ENCODE data around the gene SMC1B. TPM values are rescaled to one million over a fixed set of nuclear protein-coding genes. Genes with fewer than 3 reads are reported as not detected.
"Not testable (repeated sequence)": the region's sequence is repeated elsewhere in the genome, so short reads cannot be mapped to it uniquely, and the experiment has no call there.

The SMC1B gene
- total RNA-seq, 3 donors from 2014 or later (not counting 1 experiment from before 2014, with no cell fraction given): 0.07 to 0.09 TPM; not detected in 1

DNA sequence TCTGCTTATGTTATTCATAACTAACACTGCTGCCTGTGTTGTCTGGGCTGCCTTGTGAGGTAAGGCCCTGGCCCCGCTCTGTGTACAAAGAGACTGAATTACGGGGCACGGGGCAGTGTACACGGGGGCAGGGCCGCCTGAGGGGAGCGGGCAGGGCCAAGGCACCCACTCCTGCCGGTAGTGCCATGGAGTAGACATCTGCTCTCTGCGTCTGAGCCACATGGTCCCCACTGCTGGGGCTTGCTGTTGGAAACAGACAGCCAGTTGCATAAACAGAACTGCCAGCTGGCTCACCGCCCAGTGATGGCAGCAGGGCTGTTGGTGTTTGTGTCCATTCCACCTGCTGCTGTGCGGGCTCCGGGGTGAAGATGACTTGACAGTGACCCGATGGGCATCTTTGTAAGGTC, 83.9 kb downstream of the SMC1B start:
- 98% methylated on average over 12 of the region's 12 CpGs for WGBS (ENCODE audit: insufficient coverage)
- Mint-ChIP-seq H3K27me3 (ENCODE audit: low read depth in 2 of 2) (no peaks in the 10 kb centered on the region), H3K9me3 (no peaks in the 10 kb centered on the region), H3K27ac (no peak overlapping the region), H3K4me1 (peaks cover 7 to 14% of the 10 kb centered on the region in 2 donors), H3K4me3 (no peak overlapping the region), H3K36me3 (peaks cover 7% of the 10 kb centered on the region)
- intact Hi-C loops (cut with micrococcal nuclease): no loop called here
- no peaks in the 10 kb centered on the region for H3K9me3 ChIP-seq (ENCODE audit: control insufficient read depth, insufficient read depth, low read length)
- H3K4me3 ChIP-seq (ENCODE audit: low read length): no peak overlapping the region
- no peaks in the 10 kb centered on the region for H3K27me3 ChIP-seq (ENCODE audit: control insufficient read depth, insufficient read depth, low read length)
- H3K4me1 ChIP-seq (ENCODE audit: control insufficient read depth, insufficient read depth, low read length): peaks cover 10% of the 10 kb centered on the region
- ATAC-seq (peak in 1 of 3 donors; percentile 12), DNase-seq (no peak)
- peaks cover 39% of the 10 kb centered on the region for H3K36me3 ChIP-seq (ENCODE audit: control insufficient read depth, insufficient read depth, low read length)
- no peak overlapping the region for H3K27ac ChIP-seq (ENCODE audit: low read length)
- TF ChIP-seq, protein P1, sequence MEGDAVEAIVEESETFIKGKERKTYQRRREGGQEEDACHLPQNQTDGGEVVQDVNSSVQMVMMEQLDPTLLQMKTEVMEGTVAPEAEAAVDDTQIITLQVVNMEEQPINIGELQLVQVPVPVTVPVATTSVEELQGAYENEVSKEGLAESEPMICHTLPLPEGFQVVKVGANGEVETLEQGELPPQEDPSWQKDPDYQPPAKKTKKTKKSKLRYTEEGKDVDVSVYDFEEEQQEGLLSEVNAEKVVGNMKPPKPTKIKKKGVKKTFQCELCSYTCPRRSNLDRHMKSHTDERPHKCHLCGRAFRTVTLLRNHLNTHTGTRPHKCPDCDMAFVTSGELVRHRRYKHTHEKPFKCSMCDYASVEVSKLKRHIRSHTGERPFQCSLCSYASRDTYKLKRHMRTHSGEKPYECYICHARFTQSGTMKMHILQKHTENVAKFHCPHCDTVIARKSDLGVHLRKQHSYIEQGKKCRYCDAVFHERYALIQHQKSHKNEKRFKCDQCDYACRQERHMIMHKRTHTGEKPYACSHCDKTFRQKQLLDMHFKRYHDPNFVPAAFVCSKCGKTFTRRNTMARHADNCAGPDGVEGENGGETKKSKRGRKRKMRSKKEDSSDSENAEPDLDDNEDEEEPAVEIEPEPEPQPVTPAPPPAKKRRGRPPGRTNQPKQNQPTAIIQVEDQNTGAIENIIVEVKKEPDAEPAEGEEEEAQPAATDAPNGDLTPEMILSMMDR (IDR thresholded peaks at IDR 0.05): no peak

DNA sequence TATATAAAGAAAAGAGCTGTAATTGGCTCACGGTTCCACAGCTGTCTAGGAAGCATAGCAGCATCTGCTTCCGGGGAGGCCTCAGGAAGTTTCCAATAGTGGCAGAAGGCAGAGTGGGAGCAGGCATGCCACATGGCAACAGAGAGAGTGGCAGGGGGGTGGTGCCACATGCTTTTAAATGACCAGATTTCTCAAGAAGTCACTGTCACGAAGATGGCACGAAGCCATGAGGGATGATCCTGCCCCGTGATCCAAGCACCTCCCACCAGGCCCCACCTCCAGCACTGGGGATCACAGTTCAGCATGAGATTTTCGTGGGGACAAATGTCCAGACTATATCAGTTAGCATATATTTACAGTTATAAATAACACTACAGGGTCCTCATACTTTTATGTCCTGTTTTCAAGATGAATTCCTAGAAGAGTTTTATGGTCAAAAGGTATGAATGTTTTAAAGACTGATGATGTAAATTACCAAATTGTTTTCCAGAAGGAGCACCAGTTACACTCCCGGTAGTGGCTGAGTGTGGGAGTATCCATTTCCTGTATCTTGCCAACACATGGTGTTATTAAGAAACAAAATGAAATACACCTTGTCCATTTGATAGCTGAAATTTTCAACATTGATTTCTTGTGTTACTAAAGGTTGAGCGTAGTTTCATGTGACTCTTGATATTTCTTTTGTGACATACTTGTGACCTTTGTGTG, 84.4 kb downstream of the SMC1B start:
- Histone ChIP-seq H3K36me3 (ENCODE audit: control insufficient read depth, insufficient read depth, low read length) (peaks cover 44% of the 10 kb centered on the region), H3K4me3 (ENCODE audit: low read length) (no peak overlapping the region), H3K9me3 (ENCODE audit: control insufficient read depth, insufficient read depth, low read length) (no peaks in the 10 kb centered on the region), H3K27ac (ENCODE audit: low read length) (no peak overlapping the region), H3K4me1 (ENCODE audit: control insufficient read depth, insufficient read depth, low read length) (peaks cover 5% of the 10 kb centered on the region), H3K27me3 (ENCODE audit: control insufficient read depth, insufficient read depth, low read length) (no peaks in the 10 kb centered on the region)
- peaks cover 7% of the 10 kb centered on the region for H3K36me3 Mint-ChIP-seq
- peaks cover 2 to 8% of the 10 kb centered on the region in 2 donors for H3K4me1 Mint-ChIP-seq
- ATAC-seq (no peak), DNase-seq (no peak)
- intact Hi-C loops (cut with micrococcal nuclease): no loop called here
- WGBS (ENCODE audit: insufficient coverage): 88% methylated on average over 8 of the region's 8 CpGs
- TF ChIP-seq, protein P1 (IDR thresholded peaks at IDR 0.05): no peak
- H3K9me3 Mint-ChIP-seq: no peaks in the 10 kb centered on the region
- no peak overlapping the region for H3K27ac Mint-ChIP-seq
- H3K27me3 Mint-ChIP-seq (ENCODE audit: low read depth in 2 of 2): no peaks in the 10 kb centered on the region
- H3K4me3 Mint-ChIP-seq: no peak overlapping the region

GRCh38 chr22:45328261-45328660, 85.1 kb downstream of the SMC1B start:
- ATAC-seq; H3K4me3 ChIP-seq (ENCODE audit: low read length); H3K9me3 Mint-ChIP-seq; H3K9me3 ChIP-seq (ENCODE audit: control insufficient read depth, insufficient read depth, low read length); H3K27ac ChIP-seq (ENCODE audit: low read length); H3K36me3 Mint-ChIP-seq; H3K27me3 ChIP-seq (ENCODE audit: control insufficient read depth, insufficient read depth, low read length); H3K4me1 Mint-ChIP-seq; H3K4me3 Mint-ChIP-seq; H3K4me1 ChIP-seq (ENCODE audit: control insufficient read depth, insufficient read depth, low read length); intact Hi-C loops (cut with micrococcal nuclease); H3K27ac Mint-ChIP-seq; H3K27me3 Mint-ChIP-seq (ENCODE audit: low read depth in 2 of 2); DNase-seq: not testable (repeated sequence)
- 85% methylated on average over 7 of the region's 8 CpGs for WGBS (ENCODE audit: insufficient coverage)
- peaks cover 51% of the 10 kb centered on the region for H3K36me3 ChIP-seq (ENCODE audit: control insufficient read depth, insufficient read depth, low read length)

DNA sequence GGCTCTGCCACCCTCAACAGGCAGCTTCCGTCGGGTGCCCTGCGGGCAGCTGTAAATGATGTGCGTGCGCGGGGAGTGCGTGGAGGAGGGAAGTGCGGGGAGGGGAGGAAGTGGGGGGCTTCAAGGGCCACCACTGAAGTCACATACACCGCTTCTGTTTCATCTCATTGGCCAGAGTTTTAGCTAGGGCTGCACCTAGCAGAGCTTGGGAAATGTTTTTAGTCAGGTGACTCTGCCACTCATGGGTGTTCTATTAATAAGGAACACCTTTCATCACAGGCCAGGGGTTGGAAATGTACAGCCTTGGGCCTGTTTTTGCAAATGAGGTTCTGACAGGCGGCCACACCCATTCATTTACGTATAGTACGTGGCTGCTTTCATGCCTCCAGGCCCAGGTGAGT, 89.1 kb downstream of the SMC1B start:
- peaks cover 9% of the 10 kb centered on the region for H3K4me1 ChIP-seq (ENCODE audit: control insufficient read depth, insufficient read depth, low read length)
- 95% methylated on average over 12 of the region's 12 CpGs for WGBS (ENCODE audit: insufficient coverage)
- H3K27me3 ChIP-seq (ENCODE audit: control insufficient read depth, insufficient read depth, low read length): no peaks in the 10 kb centered on the region
- peak in 1 of 2 donors; percentile 29 for DNase-seq
- Mint-ChIP-seq H3K4me3 (no peak overlapping the region), H3K27ac (no peak overlapping the region), H3K27me3 (ENCODE audit: low read depth in 2 of 2) (no peaks in the 10 kb centered on the region), H3K9me3 (no peaks in the 10 kb centered on the region), H3K36me3 (no peaks in the 10 kb centered on the region), H3K4me1 (peaks cover 8 to 14% of the 10 kb centered on the region in 2 donors)
- H3K4me3 ChIP-seq (ENCODE audit: low read length): no peak overlapping the region
- TF ChIP-seq, protein P1 (IDR thresholded peaks at IDR 0.05): no peak
- H3K9me3 ChIP-seq (ENCODE audit: control insufficient read depth, insufficient read depth, low read length): no peaks in the 10 kb centered on the region
- no peak overlapping the region for H3K27ac ChIP-seq (ENCODE audit: low read length)
- intact Hi-C loops (cut with micrococcal nuclease): no loop called here
- H3K36me3 ChIP-seq (ENCODE audit: control insufficient read depth, insufficient read depth, low read length): peaks cover 33% of the 10 kb centered on the region
- no peak for ATAC-seq
